Measurements from ENCODE around the gene SUSD5. TPM values are rescaled to one million over a fixed set of nuclear protein-coding genes. Genes with fewer than 3 reads are reported as not detected.

The SUSD5 gene
- total and polyA plus RNA-seq, 10 donors: 0.33 to 4.5 (median 0.97) TPM

- no peaks in the 10 kb centered on the region for H3K36me3 ChIP-seq
- peaks cover 0 to 10% (median 2%) of the 10 kb centered on the region in 6 donors for H3K4me1 ChIP-seq
- TF ChIP-seq POLR2AphosphoS5 (IDR thresholded peaks at IDR 0.05): peak in 1 of 3 donors; percentile 16
- TF ChIP-seq, protein P1, sequence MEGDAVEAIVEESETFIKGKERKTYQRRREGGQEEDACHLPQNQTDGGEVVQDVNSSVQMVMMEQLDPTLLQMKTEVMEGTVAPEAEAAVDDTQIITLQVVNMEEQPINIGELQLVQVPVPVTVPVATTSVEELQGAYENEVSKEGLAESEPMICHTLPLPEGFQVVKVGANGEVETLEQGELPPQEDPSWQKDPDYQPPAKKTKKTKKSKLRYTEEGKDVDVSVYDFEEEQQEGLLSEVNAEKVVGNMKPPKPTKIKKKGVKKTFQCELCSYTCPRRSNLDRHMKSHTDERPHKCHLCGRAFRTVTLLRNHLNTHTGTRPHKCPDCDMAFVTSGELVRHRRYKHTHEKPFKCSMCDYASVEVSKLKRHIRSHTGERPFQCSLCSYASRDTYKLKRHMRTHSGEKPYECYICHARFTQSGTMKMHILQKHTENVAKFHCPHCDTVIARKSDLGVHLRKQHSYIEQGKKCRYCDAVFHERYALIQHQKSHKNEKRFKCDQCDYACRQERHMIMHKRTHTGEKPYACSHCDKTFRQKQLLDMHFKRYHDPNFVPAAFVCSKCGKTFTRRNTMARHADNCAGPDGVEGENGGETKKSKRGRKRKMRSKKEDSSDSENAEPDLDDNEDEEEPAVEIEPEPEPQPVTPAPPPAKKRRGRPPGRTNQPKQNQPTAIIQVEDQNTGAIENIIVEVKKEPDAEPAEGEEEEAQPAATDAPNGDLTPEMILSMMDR (IDR thresholded peaks at IDR 0.05 in 8 of 11, conservative IDR thresholded peaks at IDR 0.05 in 3 of 11): no peak
- TF ChIP-seq POLR2A (IDR thresholded peaks at IDR 0.05): no peak
- DNase-seq: no peak
- intact Hi-C loops (cut with DNase I; ENCODE audit: low total_unique reads): no loop called here
- H3K27ac ChIP-seq: no peak overlapping the region
- H3K4me3 ChIP-seq: no peak overlapping the region
- no peaks in the 10 kb centered on the region for H3K9me3 ChIP-seq
- no peaks in the 10 kb centered on the region for H3K27me3 ChIP-seq (replicated peaks in 1 of 7)
- 90 to 96% (median 94%) methylated on average over 17 to 19 of the region's 19 CpGs for WGBS, 5 donors
These were observed 65.9 kb downstream of the SUSD5 start for GRCh38 chr3:33152363-33153360.

GRCh38 chr3:33149342-33149741 lies 69.3 kb downstream of the SUSD5 start:
- Histone ChIP-seq H3K4me1 (peaks cover 0 to 10% (median 2%) of the 10 kb centered on the region in 6 donors), H3K27me3 (replicated peaks in 1 of 7) (no peaks in the 10 kb centered on the region), H3K9me3 (no peaks in the 10 kb centered on the region), H3K36me3 (peaks cover 0 to 20% (median 3%) of the 10 kb centered on the region in 6 donors), H3K27ac (peak overlapping the region in 1 of 8 donors; percentile 26), H3K4me3 (no peak overlapping the region)
- DNase-seq: no peak
- WGBS, 5 donors: 33 to 47% (median 34%) methylated on average over 5 to 6 of the region's 6 CpGs
- intact Hi-C loops (cut with DNase I; ENCODE audit: low total_unique reads): no loop called here
- TF ChIP-seq POLR2AphosphoS5 (IDR thresholded peaks at IDR 0.05) (no peak), POLR2A (IDR thresholded peaks at IDR 0.05) (no peak)
- TF ChIP-seq, protein P1 (IDR thresholded peaks at IDR 0.05 in 8 of 11, conservative IDR thresholded peaks at IDR 0.05 in 3 of 11): no peak

DNA sequence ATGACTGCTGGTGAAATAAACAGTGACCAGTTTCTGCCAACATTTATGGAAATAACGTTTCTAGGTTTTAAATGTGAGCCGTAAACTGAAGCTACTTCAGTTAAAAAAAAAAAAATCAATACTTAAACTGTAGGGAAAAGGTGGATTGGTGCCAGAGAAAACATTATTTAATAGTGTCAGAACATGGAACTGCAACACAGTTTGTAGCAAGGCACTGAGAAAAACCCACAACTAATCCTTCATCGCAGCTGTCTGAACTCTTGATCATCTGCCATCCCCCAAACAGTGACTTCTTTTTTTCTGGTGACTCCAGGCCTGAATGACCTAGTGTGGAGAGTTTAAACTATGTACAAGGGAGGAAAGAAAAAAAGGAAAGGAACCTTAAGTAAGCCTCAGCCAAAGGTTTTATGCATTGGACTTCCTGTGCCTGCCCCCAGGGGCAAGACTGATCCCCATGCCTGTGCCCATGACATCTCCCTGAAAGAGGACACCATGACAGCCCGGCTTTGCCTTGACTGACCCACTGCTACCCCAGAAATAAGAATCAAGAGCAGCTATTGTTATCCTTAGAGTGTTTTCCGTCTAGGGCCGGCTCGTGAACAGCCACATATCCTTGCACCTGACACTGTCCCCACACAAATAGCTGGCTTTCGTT lies 71.7 kb downstream of the SUSD5 start:
- Histone ChIP-seq H3K4me1 (peaks cover 0 to 10% (median 2%) of the 10 kb centered on the region in 6 donors), H3K27ac (no peak overlapping the region), H3K4me3 (no peak overlapping the region), H3K9me3 (no peaks in the 10 kb centered on the region), H3K36me3 (peaks cover 0 to 44% (median 16%) of the 10 kb centered on the region in 6 donors), H3K27me3 (replicated peaks in 1 of 7) (no peaks in the 10 kb centered on the region)
- no peak for DNase-seq
- intact Hi-C loops (cut with DNase I; ENCODE audit: low total_unique reads): no loop called here
- WGBS, 5 donors: 81 to 89% (median 83%) methylated on average over 8 of the region's 8 CpGs
- TF ChIP-seq, protein P1 (IDR thresholded peaks at IDR 0.05 in 8 of 11, conservative IDR thresholded peaks at IDR 0.05 in 3 of 11): no peak
- peak in 1 of 3 donors; percentile 7 for TF ChIP-seq POLR2AphosphoS5 (IDR thresholded peaks at IDR 0.05)
- no peak for TF ChIP-seq POLR2A (IDR thresholded peaks at IDR 0.05)
